ENCODE results near the gene RASEF.
"Not testable (repeated sequence)": the region's sequence is repeated elsewhere in the genome, so short reads cannot be mapped to it uniquely, and the experiment has no call there.

The RASEF gene

GRCh38 chr9:83106772-83107171, 43.8 kb upstream of the RASEF start:
- H3K4me1 ChIP-seq (ENCODE audit: low read depth, poor library complexity, severe bottlenecking): no peaks in the 10 kb centered on the region
- no peak overlapping the region for H3K4me2 ChIP-seq
- no peaks in the 10 kb centered on the region for H4K20me1 ChIP-seq (ENCODE audit: insufficient read depth)
- no peak overlapping the region for H3K27ac ChIP-seq
- no peak overlapping the region for H3K4me3 ChIP-seq (IDR thresholded peaks at IDR 0.05; ENCODE audit: insufficient read depth, low read depth, low read length)
- no peaks in the 10 kb centered on the region for H3K79me2 ChIP-seq (ENCODE audit: insufficient read depth, low read depth)
- no peak overlapping the region for H3K9ac ChIP-seq
- no peaks in the 10 kb centered on the region for H3K36me3 ChIP-seq (ENCODE audit: insufficient read depth)
- no peak for TF ChIP-seq CTCF (conservative IDR thresholded peaks at IDR 0.05; ENCODE audit: low read depth, low read length)
- H2AFZ ChIP-seq (ENCODE audit: low read depth): no peak overlapping the region
- no peaks in the 10 kb centered on the region for H3K27me3 ChIP-seq (ENCODE audit: insufficient read depth, low read depth)

GRCh38 chr9:83106263-83106662, 43.3 kb upstream of the RASEF start:
- H3K9ac ChIP-seq: no peak overlapping the region
- H2AFZ ChIP-seq (ENCODE audit: low read depth): no peak overlapping the region
- no peaks in the 10 kb centered on the region for H3K36me3 ChIP-seq (ENCODE audit: insufficient read depth)
- H3K79me2 ChIP-seq (ENCODE audit: insufficient read depth, low read depth): no peaks in the 10 kb centered on the region
- H3K4me1 ChIP-seq (ENCODE audit: low read depth, poor library complexity, severe bottlenecking): no peaks in the 10 kb centered on the region
- H3K4me2 ChIP-seq: no peak overlapping the region
- H4K20me1 ChIP-seq (ENCODE audit: insufficient read depth): no peaks in the 10 kb centered on the region
- H3K27me3 ChIP-seq (ENCODE audit: insufficient read depth, low read depth): no peaks in the 10 kb centered on the region
- no peak for TF ChIP-seq CTCF (conservative IDR thresholded peaks at IDR 0.05; ENCODE audit: low read depth, low read length)
- H3K27ac ChIP-seq: no peak overlapping the region
- no peak overlapping the region for H3K4me3 ChIP-seq (IDR thresholded peaks at IDR 0.05; ENCODE audit: insufficient read depth, low read depth, low read length)

- no peaks in the 10 kb centered on the region for H3K36me3 ChIP-seq (ENCODE audit: insufficient read depth)
- no peaks in the 10 kb centered on the region for H3K27me3 ChIP-seq (ENCODE audit: insufficient read depth, low read depth)
- no peak overlapping the region for H3K27ac ChIP-seq
- H3K4me3 ChIP-seq (IDR thresholded peaks at IDR 0.05; ENCODE audit: insufficient read depth, low read depth, low read length): no peak overlapping the region
- H3K4me2 ChIP-seq: no peak overlapping the region
- H3K9ac ChIP-seq: no peak overlapping the region
- H3K4me1 ChIP-seq (ENCODE audit: low read depth, poor library complexity, severe bottlenecking): no peaks in the 10 kb centered on the region
- no peaks in the 10 kb centered on the region for H3K79me2 ChIP-seq (ENCODE audit: insufficient read depth, low read depth)
- no peaks in the 10 kb centered on the region for H4K20me1 ChIP-seq (ENCODE audit: insufficient read depth)
- H2AFZ ChIP-seq (ENCODE audit: low read depth): no peak overlapping the region
- no peak for TF ChIP-seq CTCF (conservative IDR thresholded peaks at IDR 0.05; ENCODE audit: low read depth, low read length)
Measured at GRCh38 chr9:83097633-83098032, 34.7 kb upstream of the RASEF start.

GRCh38 chr9:83093311-83093710, 30.4 kb upstream of the RASEF start:
- H3K27ac ChIP-seq; H3K36me3 ChIP-seq (ENCODE audit: insufficient read depth); H3K27me3 ChIP-seq (ENCODE audit: insufficient read depth, low read depth); H3K4me3 ChIP-seq (IDR thresholded peaks at IDR 0.05; ENCODE audit: insufficient read depth, low read depth, low read length); H3K9ac ChIP-seq; H2AFZ ChIP-seq (ENCODE audit: low read depth); H3K4me1 ChIP-seq (ENCODE audit: low read depth, poor library complexity, severe bottlenecking); H4K20me1 ChIP-seq (ENCODE audit: insufficient read depth); H3K79me2 ChIP-seq (ENCODE audit: insufficient read depth, low read depth); H3K4me2 ChIP-seq: not testable (repeated sequence)

- Histone ChIP-seq H3K4me3 (IDR thresholded peaks at IDR 0.05; ENCODE audit: insufficient read depth, low read depth, low read length) (no peak overlapping the region), H3K27ac (no peak overlapping the region), H3K4me1 (ENCODE audit: low read depth, poor library complexity, severe bottlenecking) (no peaks in the 10 kb centered on the region), H3K79me2 (ENCODE audit: insufficient read depth, low read depth) (no peaks in the 10 kb centered on the region), H3K9ac (no peak overlapping the region), H2AFZ (ENCODE audit: low read depth) (no peak overlapping the region), H4K20me1 (ENCODE audit: insufficient read depth) (no peaks in the 10 kb centered on the region), H3K4me2 (no peak overlapping the region), H3K27me3 (ENCODE audit: insufficient read depth, low read depth) (no peaks in the 10 kb centered on the region), H3K36me3 (ENCODE audit: insufficient read depth) (no peaks in the 10 kb centered on the region)
- TF ChIP-seq CTCF (conservative IDR thresholded peaks at IDR 0.05; ENCODE audit: low read depth, low read length): no peak
Measured at GRCh38 chr9:83081846-83082245, 18.9 kb upstream of the RASEF start.
